Myocyte (in vitro differentiated cells): ENCODE measurements around the gene RAD23A. TPM values are rescaled to one million over a fixed set of nuclear protein-coding genes. Genes with fewer than 3 reads are reported as not detected.

Experiments
- DNase-seq: peaks from one replicate; pipeline ENCODE4 v3.0.0-alpha.2; 2012; ENCODE audit warnings: low read depth
- total RNA-seq: library from RNA; depleted of rRNA; stranded (reverse); fragments of >200 nt; gene quantifications from 2 replicates; pipeline ENCODE4 v1.2.3, GENCODE V29; 2014

The RAD23A gene
- total RNA-seq, 1 donor from 2014 or later: 199 TPM

- peak; percentile 33 for DNase-seq
Observed at GRCh38 chr19:12984143-12984627, 38.5 kb downstream of the RAD23A start.

- DNase-seq: peak; percentile 64
Observed at GRCh38 chr19:12984683-12985048, 39.0 kb downstream of the RAD23A start.

- DNase-seq: peak; percentile 98
Observed at GRCh38 chr19:12985049-12985776, 39.6 kb downstream of the RAD23A start.

DNA sequence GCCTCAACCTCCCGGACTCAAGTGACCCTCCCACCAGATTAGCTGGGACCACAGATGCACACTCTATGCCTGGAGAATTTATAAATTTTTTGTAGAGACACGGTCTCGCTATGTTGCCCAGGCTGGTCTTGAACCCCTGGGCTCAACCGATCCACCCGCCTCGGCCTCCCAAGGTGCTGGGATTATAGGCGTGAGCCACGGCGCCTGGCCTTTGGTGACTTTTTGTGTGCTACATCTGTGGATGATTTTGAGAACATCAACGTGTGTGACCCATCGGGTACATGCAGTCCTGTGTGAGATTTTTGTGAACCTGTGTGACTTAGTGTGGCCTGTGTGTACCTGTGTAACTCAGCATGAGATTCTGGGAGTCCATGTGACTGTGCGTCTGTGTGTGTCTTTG, 41.1 kb downstream of the RAD23A start:
- no peak for DNase-seq

GRCh38 chr19:12987190-12987589, 41.5 kb downstream of the RAD23A start:
- DNase-seq: no peak

DNA sequence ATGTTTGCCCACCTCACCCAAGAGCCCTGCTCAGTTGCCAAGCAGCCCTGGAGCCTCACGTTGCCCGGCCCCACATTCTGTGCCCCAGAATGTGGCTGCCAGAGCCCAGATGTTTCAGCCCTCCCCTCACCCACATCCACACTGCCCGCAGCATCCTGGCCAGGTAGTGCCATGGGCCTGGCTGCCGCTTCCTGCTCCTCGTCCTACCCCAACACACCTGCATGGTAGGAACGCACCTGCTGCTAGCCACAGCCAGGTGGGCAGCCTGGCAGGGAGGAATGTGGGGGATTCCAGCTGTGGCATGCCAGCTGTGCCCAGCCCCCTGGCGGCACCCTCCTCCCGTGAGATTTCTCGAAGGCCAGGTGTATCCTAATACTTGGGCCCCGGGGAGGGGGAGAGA, 42.1 kb downstream of the RAD23A start:
- no peak for DNase-seq

DNA sequence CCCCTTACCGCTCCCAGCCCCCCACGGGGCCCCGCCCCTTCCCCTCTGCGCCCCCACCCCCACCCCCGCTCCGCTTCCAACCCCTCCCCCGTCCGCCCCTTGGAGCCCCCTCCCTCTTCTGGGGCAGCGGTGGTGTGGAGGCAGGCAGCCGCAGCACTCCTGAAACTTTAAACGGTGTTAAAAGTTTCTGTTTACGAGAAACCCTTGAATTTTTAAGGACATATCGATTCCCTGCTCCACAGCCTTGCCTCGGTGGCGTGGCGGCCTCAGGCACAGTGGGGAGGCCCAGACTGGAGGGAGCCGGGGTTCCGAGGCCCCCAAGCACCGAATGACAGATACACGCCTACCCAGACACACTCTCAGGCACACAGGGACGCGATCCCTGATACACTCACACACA, 44.8 kb downstream of the RAD23A start:
- DNase-seq: no peak

DNA sequence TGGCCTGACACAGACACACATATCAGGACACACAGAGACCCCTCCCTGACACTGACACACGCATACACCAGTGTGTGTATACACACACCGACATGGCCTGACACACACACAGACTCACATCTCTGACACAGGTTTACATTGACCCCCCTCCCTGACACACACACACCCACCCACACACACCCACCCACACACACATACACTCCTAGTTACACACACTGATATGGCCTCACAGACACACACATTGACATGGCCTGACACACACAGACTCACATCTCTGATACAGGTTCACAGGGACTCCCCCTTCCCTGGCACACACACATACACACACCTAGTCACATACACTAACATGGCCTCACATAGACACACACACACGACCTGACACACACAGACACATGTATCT, 45.2 kb downstream of the RAD23A start:
- no peak for DNase-seq

DNA sequence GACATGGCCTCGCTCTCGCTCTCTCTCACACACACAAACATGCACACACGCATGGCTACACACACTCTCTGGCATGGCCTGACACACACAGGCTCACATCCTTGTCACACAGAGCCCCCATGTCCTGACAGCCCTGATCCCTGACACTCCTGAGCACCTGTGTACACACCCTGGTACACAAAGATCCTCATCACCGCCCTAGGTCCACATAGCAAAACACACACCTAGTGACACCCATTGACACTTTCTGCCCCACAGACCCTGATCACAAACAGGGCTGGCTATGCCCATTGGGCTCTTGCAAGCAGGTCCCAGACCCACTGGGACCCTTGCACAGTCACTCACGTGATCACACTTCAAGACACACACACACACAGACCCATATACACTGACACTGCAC, 45.6 kb downstream of the RAD23A start:
- DNase-seq: no peak

DNA sequence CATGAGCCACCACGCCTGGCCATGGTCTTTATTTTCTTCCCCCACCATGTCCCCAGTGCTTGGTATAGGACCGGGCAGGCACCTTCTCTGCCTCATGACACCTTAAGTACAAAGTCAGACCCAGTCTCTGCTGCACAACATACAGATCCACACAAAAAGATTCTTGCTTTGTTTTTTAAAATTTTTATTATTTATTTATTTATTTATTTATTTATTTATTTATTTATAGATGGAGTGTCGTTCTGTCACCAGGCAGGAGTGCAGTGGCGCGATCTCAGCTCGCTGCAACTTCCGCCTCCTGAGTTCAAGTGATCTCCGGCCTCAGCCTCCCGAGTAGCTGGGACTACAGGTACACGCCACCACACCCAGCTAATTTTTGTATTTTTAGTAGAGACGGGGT, 47.1 kb downstream of the RAD23A start:
- DNase-seq: no peak

GRCh38 chr19:12993562-12993961, 47.9 kb downstream of the RAD23A start:
- DNase-seq: no peak

GRCh38 chr19:12994701-12995595, 49.3 kb downstream of the RAD23A start, which contains the start of gene NFIX:
NFIX (plus strand) TSS chr19:12995475; CDS start chr19:12995838, 363 bp downstream.
- DNase-seq: peak; percentile 73

DNA sequence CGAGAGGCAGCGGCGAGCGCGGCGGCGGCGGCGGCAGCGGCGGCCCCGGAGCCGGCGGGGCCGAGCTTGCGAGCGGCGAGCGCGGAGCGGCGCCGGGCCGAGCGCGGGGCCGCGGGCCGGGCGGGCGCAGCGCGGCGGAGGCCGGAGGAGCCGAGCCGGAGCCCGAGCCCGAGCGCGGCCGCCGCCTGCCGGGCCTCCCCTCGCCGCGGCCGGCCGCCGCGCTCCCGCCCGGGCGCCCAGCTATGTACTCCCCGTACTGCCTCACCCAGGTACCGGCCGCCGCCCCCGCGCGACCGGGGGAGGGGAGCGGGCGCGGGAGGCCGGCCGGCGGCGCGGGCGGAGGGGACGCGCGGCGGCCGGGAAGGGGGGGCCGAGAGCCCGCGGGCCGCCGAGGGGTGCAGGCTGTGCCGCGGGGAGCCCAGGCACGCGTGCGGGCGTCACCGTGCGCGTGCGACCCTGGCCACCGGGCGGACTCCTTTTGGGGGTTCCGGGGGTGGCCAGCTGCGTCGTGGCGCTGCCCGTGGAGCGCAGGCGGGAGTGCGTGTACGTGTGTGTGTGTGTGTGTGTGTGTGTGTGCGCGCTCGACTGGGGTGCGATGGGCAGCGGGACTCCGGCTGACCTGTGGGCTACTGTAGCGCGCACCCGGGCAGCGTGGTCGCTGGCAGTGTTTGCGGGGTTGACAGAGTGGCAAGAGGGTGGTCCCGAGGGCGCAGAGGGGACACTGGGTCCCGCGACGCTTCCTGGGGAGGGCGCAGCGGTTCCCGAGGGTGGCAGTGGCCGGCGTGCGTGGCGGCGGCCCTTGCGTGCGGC, 50.1 kb downstream of the RAD23A start:
- peak; percentile 48 for DNase-seq

DNA sequence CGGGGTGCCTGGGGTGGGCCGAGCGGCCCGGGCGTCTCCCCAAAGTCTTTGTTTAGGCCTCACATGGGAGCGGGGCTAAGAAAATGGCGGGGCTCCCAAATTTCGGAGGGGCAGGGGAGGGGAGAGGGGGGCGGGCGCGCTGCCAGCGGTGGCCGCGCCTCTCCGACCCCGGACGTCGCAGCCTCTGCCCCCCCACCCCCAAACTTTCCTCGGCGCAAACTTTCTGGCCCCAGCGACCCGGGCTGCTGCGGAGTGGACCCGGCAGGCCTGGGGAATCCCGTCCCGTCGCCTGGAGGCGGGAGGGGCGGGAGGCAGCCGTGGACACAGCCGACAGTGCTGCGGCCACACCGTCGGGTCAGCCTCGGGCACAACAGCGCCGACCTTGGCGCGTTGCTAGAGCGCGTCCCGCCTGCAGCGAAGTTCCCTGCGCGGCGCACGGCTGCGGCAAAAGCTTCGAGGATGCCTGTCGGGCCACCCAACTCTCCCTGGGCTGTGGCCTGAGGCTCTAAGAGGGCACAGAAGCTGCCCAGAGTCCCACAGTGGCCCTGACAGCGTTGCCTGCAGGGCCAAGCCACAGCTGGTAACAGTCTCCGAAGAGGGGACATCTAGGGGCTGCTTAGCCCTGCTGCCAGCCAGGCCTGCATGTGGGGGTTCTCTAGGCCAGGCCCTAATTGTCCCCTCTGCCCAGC, 50.9 kb downstream of the RAD23A start:
- DNase-seq: peak; percentile 61

- DNase-seq: no peak
Observed at GRCh38 chr19:12997179-12997966, 51.7 kb downstream of the RAD23A start.

GRCh38 chr19:12997967-12998940, 52.6 kb downstream of the RAD23A start:
- no peak for DNase-seq

DNA sequence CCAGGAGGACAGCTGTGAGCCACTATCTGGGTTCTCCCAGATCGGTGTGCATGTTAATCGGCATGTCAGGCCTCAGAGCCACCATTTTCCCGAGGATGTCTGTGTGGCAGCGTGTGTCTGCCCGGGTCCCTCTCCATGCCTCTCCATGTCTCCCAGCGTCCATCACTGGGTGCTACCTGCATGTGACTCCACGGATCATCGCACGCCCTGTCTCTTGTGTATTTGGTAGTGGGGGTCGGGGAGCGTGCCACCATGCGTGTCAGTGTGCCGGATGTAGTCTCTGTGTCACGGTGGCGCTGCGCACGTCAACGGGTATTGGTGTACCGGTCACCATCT, 55.5 kb downstream of the RAD23A start:
- no peak for DNase-seq

- no peak for DNase-seq
Observed at GRCh38 chr19:13001502-13002165, 56.0 kb downstream of the RAD23A start.
